Lower leg skin (tissue), 3 donors: Measurements from ENCODE around the gene KCNMA1.

Experiments used
- CTCF ChIP-seq, 3 donors: fragments of 450-650 bp; IDR thresholded peaks; one replicate each; pipeline ENCODE4 v1.5.1; 2016; ENCODE audit warnings: antibody characterized with exemption in 3 of 3, mild to moderate bottlenecking in 3 of 3, moderate library complexity in 2 of 3
- POLR2A ChIP-seq, 2 donors: fragments of 450-650 bp; IDR thresholded peaks; one replicate each; pipeline ENCODE4 v1.6.1; 2016 to 2017; ENCODE audit warnings: antibody characterized with exemption in 2 of 2, mild to moderate bottlenecking in 1 of 2, moderate library complexity in 1 of 2

GRCh38 chr10:77582710-77583115 is 54.9 kb downstream of the KCNMA1 start:
- TF ChIP-seq CTCF (IDR thresholded peaks at IDR 0.05) (no peak), POLR2A (IDR thresholded peaks at IDR 0.05) (no peak)
